HCT116 (cell line): ENCODE results near the gene FSIP2.

Source experiments
- EZH2 ChIP-seq: fragments of 200-600 bp; sonication (generic); IDR thresholded peaks from 2 replicates; pipeline ENCODE4 v1.6.1; 2017; ENCODE audit warnings: antibody characterized with exemption, mixed run types
- TF ChIP-seq, protein P1 (sequence below), 3 experiments: fragments of 200-600 bp in 1 of 3; sonication (generic) in 1 of 3; IDR thresholded peaks in 2 of 3; conservative IDR thresholded peaks in 1 of 3; 2 replicates each; pipeline ENCODE4 v1.5.1; 2012 to 2017; ENCODE audit warnings: low read depth in 2 of 3, low read length in 2 of 3, antibody characterized with exemption in 1 of 3, borderline replicate concordance in 1 of 3, control low read depth in 1 of 3, mild to moderate bottlenecking in 1 of 3, mixed read lengths in 1 of 3, mixed run types in 1 of 3, moderate library complexity in 1 of 3; ENCODE audit not compliant: insufficient read depth in 1 of 3

DNA sequence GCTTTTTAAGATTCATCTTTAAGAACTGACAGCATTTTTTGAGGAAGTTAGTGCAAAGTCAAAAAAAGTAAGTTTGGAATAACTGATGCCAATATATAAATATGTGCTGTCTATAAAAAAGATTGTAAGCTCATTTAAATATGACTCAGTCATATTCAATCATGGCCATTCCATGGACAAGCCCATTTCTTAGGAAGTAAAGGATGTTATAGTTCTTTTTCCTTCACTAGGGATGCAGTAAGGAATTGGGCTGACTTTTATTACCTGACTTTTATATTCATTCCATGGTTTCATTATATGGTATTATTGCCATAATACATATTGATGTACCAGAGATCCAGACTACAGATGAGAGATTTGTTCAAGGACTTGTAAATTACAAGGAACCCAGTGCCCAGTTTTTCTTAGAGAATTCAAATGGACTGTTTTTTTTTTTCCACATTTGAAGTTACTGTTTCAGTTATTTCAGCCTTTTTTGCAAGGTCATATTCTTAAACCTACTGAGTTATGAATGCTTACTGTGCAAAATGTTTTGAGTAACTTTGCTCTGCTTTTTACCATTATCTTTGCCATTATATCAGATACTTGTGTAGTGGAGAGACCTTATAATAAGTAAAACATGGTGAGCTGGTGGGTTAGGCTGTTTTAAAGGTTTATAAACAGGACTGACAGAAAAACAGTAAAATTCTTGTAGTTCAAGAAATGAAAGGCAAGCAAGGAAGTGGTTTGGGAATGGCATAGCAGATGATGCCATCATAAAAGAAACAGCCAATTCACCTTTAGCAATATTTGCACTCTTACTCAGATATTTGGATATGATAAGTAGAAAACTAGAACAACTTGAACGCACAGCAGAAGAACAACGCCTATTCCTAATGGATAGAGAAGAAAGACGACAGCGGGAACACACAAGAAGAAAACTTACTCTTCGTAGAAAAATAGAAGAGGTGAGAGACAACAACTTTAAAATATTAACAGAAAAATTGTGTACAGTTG lies 7.6 kb downstream of the FSIP2 start:
- TF ChIP-seq EZH2, result no peak
- TF ChIP-seq, protein P1, sequence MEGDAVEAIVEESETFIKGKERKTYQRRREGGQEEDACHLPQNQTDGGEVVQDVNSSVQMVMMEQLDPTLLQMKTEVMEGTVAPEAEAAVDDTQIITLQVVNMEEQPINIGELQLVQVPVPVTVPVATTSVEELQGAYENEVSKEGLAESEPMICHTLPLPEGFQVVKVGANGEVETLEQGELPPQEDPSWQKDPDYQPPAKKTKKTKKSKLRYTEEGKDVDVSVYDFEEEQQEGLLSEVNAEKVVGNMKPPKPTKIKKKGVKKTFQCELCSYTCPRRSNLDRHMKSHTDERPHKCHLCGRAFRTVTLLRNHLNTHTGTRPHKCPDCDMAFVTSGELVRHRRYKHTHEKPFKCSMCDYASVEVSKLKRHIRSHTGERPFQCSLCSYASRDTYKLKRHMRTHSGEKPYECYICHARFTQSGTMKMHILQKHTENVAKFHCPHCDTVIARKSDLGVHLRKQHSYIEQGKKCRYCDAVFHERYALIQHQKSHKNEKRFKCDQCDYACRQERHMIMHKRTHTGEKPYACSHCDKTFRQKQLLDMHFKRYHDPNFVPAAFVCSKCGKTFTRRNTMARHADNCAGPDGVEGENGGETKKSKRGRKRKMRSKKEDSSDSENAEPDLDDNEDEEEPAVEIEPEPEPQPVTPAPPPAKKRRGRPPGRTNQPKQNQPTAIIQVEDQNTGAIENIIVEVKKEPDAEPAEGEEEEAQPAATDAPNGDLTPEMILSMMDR (IDR thresholded peaks at IDR 0.05 in 2 of 3, conservative IDR thresholded peaks at IDR 0.05 in 1 of 3; ENCODE audit: borderline replicate concordance in 1 of 3, insufficient read depth in 1 of 3, low read depth in 2 of 3, low read length in 2 of 3), result no peak
